Subcutaneous adipose tissue (tissue), 4 donors: Measurements from ENCODE around the gene OR5K3. TPM values are rescaled to one million over a fixed set of nuclear protein-coding genes. Genes with fewer than 3 reads are reported as not detected.

Experiments used
- total RNA-seq, 4 donors: library from RNA; depleted of rRNA; stranded (reverse); fragments of >200 nt; gene quantifications; one replicate each; pipeline ENCODE4 v1.1.0, GENCODE V29; 2016
- TF ChIP-seq, protein P1 (sequence below): fragments of 450-650 bp; IDR thresholded peaks from one replicate; pipeline ENCODE4 v1.5.1; 2016; ENCODE audit warnings: low read depth, mild to moderate bottlenecking, control low read depth, antibody characterized with exemption, moderate library complexity

Gene OR5K3
- total RNA-seq, 4 donors from 2014 or later = not detected

- TF ChIP-seq, protein P1, sequence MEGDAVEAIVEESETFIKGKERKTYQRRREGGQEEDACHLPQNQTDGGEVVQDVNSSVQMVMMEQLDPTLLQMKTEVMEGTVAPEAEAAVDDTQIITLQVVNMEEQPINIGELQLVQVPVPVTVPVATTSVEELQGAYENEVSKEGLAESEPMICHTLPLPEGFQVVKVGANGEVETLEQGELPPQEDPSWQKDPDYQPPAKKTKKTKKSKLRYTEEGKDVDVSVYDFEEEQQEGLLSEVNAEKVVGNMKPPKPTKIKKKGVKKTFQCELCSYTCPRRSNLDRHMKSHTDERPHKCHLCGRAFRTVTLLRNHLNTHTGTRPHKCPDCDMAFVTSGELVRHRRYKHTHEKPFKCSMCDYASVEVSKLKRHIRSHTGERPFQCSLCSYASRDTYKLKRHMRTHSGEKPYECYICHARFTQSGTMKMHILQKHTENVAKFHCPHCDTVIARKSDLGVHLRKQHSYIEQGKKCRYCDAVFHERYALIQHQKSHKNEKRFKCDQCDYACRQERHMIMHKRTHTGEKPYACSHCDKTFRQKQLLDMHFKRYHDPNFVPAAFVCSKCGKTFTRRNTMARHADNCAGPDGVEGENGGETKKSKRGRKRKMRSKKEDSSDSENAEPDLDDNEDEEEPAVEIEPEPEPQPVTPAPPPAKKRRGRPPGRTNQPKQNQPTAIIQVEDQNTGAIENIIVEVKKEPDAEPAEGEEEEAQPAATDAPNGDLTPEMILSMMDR = no peak
Measured at GRCh38 chr3:98360681-98361080, 29.8 kb upstream of the OR5K3 start.

- TF ChIP-seq, protein P1 = no peak
Measured at GRCh38 chr3:98361289-98361688, 29.2 kb upstream of the OR5K3 start.

- TF ChIP-seq, protein P1 = no peak
Measured at GRCh38 chr3:98367464-98368246, 22.8 kb upstream of the OR5K3 start.

DNA sequence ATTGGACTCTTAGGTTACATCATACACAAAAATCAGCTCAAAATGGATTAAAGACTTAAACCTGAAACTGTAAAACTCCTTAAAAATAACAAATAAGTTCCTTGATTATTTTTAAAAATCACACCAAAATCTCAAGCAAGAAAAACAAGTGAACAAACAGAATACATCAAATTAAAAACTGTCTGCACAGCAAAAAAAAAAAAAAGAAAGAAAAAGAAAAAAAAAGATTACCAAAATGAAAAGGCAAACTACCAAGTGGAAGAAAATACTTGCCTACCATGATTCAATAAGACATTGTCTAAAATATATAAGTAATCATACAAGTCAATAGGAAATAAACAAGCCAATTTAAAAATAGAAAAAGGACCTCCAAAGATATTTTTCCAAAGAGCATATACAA, 19.3 kb upstream of the OR5K3 start:
- TF ChIP-seq, protein P1 = no peak

DNA sequence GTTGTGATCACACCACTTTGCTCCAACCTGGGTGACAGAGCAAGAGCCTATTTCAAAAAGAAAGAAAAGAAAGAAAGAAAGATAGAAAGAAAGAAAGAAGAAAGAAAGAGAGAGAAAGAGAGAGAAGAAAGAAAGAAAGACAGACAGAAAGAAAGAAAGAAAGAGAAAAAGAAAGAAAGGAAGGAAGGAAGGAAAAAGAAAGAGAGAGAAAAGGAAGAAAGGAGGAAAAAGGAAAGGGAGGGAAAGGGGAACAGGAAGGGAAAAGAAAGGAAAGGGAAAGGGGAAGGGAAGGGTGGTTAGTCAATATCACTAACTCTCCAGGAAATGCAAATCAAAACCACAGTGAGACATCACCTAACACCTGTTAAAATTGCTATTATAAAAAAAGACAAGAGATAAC, 18.6 kb upstream of the OR5K3 start:
- TF ChIP-seq, protein P1 = no peak

- TF ChIP-seq, protein P1 = no peak
Measured at GRCh38 chr3:98372445-98372844, 18.0 kb upstream of the OR5K3 start.

- TF ChIP-seq, protein P1 = no peak
Measured at GRCh38 chr3:98376631-98377030, 13.8 kb upstream of the OR5K3 start.
